HCT116 (cell line): ENCODE data around the gene GNGT2. TPM values are rescaled to one million over a fixed set of nuclear protein-coding genes. Genes with fewer than 3 reads are reported as not detected.
A peak's percentile ranks its signal among the peaks of the same experiment; 100 is the strongest.

Source experiments
- ATAC-seq: fragments of 200-7000 bp; cut with Tn5 transposase; 2 replicates; pipeline ENCODE4 v1.9.1; 2020; ENCODE audit warnings: mild to moderate bottlenecking, moderate library complexity
- BruUV-seq: library from RNA; stranded (reverse); fragments of 400-500 nt; replicated peaks from 2 replicates; lab custom pipeline; 2021; lab: Mats Ljungman, UMichigan
- CTCF ChIA-PET: fragments of 300-600 bp; sonication (Branson Sonifier 250); formaldehyde crosslinking; loops from one replicate; lab custom pipeline; 2021; ENCODE audit warnings: antibody characterized with exemption; lab: Charles Lee
- POLR2A ChIA-PET: fragments of 300-600, 350-600 bp; sonication (Branson Sonifier 250); formaldehyde crosslinking; loops from one replicate; lab custom pipeline; 2021; ENCODE audit warnings: antibody characterized with exemption; lab: Charles Lee
- RAD21 ChIA-PET, 2 experiments: fragments of 300-600 bp; sonication (Branson Sonifier 250); formaldehyde crosslinking; loops; one replicate each; lab custom pipeline; 2023; ENCODE audit warnings: low total read pairs in 2 of 2; ENCODE audit not compliant: uncharacterized antibody in 2 of 2, unreplicated experiment in 2 of 2, low non-redundant PET in 1 of 2; lab: Charles Lee
- DNase-seq: peaks from one replicate; pipeline ENCODE4 v3.0.0-alpha.2; 2010; ENCODE audit warnings: low read depth, low spot score
- H2AFZ ChIP-seq: fragments of 200-600 bp; shearing (Covaris generic), sonication (generic); 2 replicates; pipeline ENCODE4 v1.6.1; 2017; ENCODE audit warnings: low read depth, mixed run types, mixed read lengths, antibody characterized with exemption, low read length; ENCODE audit not compliant: poor library complexity, severe bottlenecking
- H3K27ac ChIP-seq: 2 replicates; pipeline ENCODE4 v1.5.1; 2012; ENCODE audit warnings: low read depth, low read length
- H3K27me3 ChIP-seq: fragments of 200-600 bp; sonication (generic); 2 replicates; pipeline ENCODE4 v1.6.1; 2016; ENCODE audit warnings: mixed run types, low read length, mixed read lengths; ENCODE audit not compliant: insufficient read depth
- H3K36me3 ChIP-seq, 2 experiments: fragments of 200-500 bp in 1 of 2; fragments of 200-600 bp in 1 of 2; sonication (Bioruptor generic) in 1 of 2; sonication (generic) in 1 of 2; 2 replicates each; pipeline versions ENCODE4 v1.5.1 to v1.6.1; 2014 to 2016; ENCODE audit warnings: low read length in 2 of 2, inconsistent platforms in 1 of 2, mixed read lengths in 1 of 2, mixed run types in 1 of 2; ENCODE audit not compliant: insufficient read depth in 2 of 2, control insufficient read depth in 1 of 2
- H3K4me1 ChIP-seq, 2 experiments: fragments of 200-600 bp in 1 of 2; sonication (generic) in 1 of 2; 2 replicates each; pipeline versions ENCODE4 v1.5.1 to v1.6.1; 2012 to 2017; ENCODE audit warnings: low read length in 2 of 2, inconsistent platforms in 1 of 2, mild to moderate bottlenecking in 1 of 2, mixed read lengths in 1 of 2, mixed run types in 1 of 2, moderate library complexity in 1 of 2; ENCODE audit not compliant: insufficient read depth in 2 of 2, control insufficient read depth in 1 of 2
- H3K4me2 ChIP-seq: fragments of 200-600 bp; sonication (generic); 2 replicates; pipeline ENCODE4 v1.6.1; 2017; ENCODE audit warnings: mixed run types, low read length, mixed read lengths
- H3K4me3 ChIP-seq, 2 experiments: fragments of 200-600 bp in 1 of 2; sonication (generic) in 1 of 2; replicated peaks in 1 of 2; 2 replicates each; pipeline ENCODE4 v1.5.1; 2011 to 2016; ENCODE audit warnings: low read length in 2 of 2, control low read depth in 1 of 2, low read depth in 1 of 2, mild to moderate bottlenecking in 1 of 2, mixed read lengths in 1 of 2, mixed run types in 1 of 2
- H3K79me2 ChIP-seq: fragments of 200-600 bp; sonication (generic); 2 replicates; pipeline ENCODE4 v1.6.1; 2017; ENCODE audit warnings: mild to moderate bottlenecking, mixed run types, low read length, moderate library complexity, mixed read lengths; ENCODE audit not compliant: insufficient read depth
- H3K9ac ChIP-seq: fragments of 200-600 bp; sonication (generic); 2 replicates; pipeline ENCODE4 v1.6.1; 2016; ENCODE audit warnings: low read length, mixed read lengths
- H3K9me2 ChIP-seq: fragments of 200-600 bp; sonication (generic), shearing (Covaris generic); 2 replicates; pipeline ENCODE4 v1.6.1; 2017; ENCODE audit warnings: mixed run types, mild to moderate bottlenecking, moderate library complexity; ENCODE audit not compliant: insufficient read depth
- H3K9me3 ChIP-seq, 2 experiments: fragments of 200-500 bp in 1 of 2; fragments of 200-600 bp in 1 of 2; sonication (Bioruptor generic) in 1 of 2; sonication (generic) in 1 of 2; 2 replicates each; pipeline ENCODE4 v1.6.1; 2014 to 2017; ENCODE audit warnings: low read length in 2 of 2, mixed read lengths in 2 of 2, inconsistent platforms in 1 of 2, low read depth in 1 of 2, mild to moderate bottlenecking in 1 of 2, mixed run types in 1 of 2, moderate library complexity in 1 of 2; ENCODE audit not compliant: control insufficient read depth in 1 of 2, insufficient read depth in 1 of 2
- H4K20me1 ChIP-seq: fragments of 200-600 bp; sonication (generic), shearing (Covaris generic); 2 replicates; pipeline ENCODE4 v1.6.1; 2017; ENCODE audit warnings: mixed run types, mild to moderate bottlenecking, moderate library complexity; ENCODE audit not compliant: insufficient read depth
- ATF3 ChIP-seq: IDR thresholded peaks from 2 replicates; pipeline ENCODE4 v1.6.1; 2012
- CBX3 ChIP-seq: IDR thresholded peaks from 2 replicates; pipeline ENCODE4 v1.6.1; 2012; ENCODE audit warnings: low read depth
- ELF1 ChIP-seq: IDR thresholded peaks from 2 replicates; pipeline ENCODE4 v1.6.1; 2012; ENCODE audit warnings: low read depth, borderline replicate concordance
- EZH2phosphoT487 ChIP-seq: fragments of 200-600 bp; IDR thresholded peaks from 2 replicates; pipeline ENCODE4 v1.6.1; 2018; ENCODE audit warnings: antibody characterized with exemption, borderline replicate concordance
- JUND ChIP-seq: IDR thresholded peaks from 2 replicates; pipeline ENCODE4 v1.6.1; 2012
- TCF7L2 ChIP-seq: IDR thresholded peaks from 2 replicates; pipeline ENCODE4 v1.7.0; 2011; ENCODE audit warnings: borderline replicate concordance, inconsistent platforms; ENCODE audit not compliant: insufficient read depth, insufficient read length; ENCODE audit errors: extremely low read depth
- intact Hi-C: fragments of 100-400 bp; cut with micrococcal nuclease; formaldehyde crosslinking; loops from 2 replicates; pipeline ENCODE4 v1.10.0; 2022
- total RNA-seq: library from RNA; stranded (reverse); gene quantifications from one replicate; pipeline ENCODE4 v1.2.1, GENCODE V29; 2021; ENCODE audit not compliant: unreplicated experiment
- TF ChIP-seq, protein P1 (sequence below): IDR thresholded peaks from 2 replicates; pipeline ENCODE4 v1.6.1; 2012; ENCODE audit warnings: low read depth

The GNGT2 gene
- total RNA-seq, 1 experiment from 2014 or later = not detected

GRCh38 chr17:49190932-49191331 lies 19.4 kb downstream of the GNGT2 start:
- intact Hi-C loops = loop anchor here (5.0 kb wide), 3 partner anchors 36 to 299 kb away; partner anchors contain the start of genes ATP5MC1 and UBE2Z
- CTCF ChIA-PET = interaction anchor here (1.5 to 3.0 kb wide), 3 partner anchors 11 to 100 kb away, joined by 4 to 16 read pairs (median 9); no protein-coding TSS in a partner anchor
- Histone ChIP-seq H3K9me2 (no peaks in the 10 kb centered on the region), H3K36me3 (no peaks in the 10 kb centered on the region), H3K9ac (no peak overlapping the region), H3K27ac (no peak overlapping the region), H3K79me2 (no peaks in the 10 kb centered on the region), H3K27me3 (no peaks in the 10 kb centered on the region), H3K4me1 (peaks cover 13 to 41% of the 10 kb centered on the region in 2 experiments; a peak in 3 of 4 replicates), H3K9me3 (no peaks in the 10 kb centered on the region), H3K4me3 (no peak overlapping the region), H4K20me1 (no peaks in the 10 kb centered on the region), H3K4me2 (0 out of 2 replicates have a peak overlapping the region, but pooled peaks have one; percentile 19), H2AFZ (peak overlapping the region; percentile 10)
- POLR2A ChIA-PET = no interaction called here
- RAD21 ChIA-PET = no interaction called here
- ATAC-seq = no peak
- BruUV-seq = no TSS peak
- no peak for DNase-seq
- no peak for TF ChIP-seq CBX3
- no peak for TF ChIP-seq TCF7L2
- TF ChIP-seq JUND = no peak
- no peak for TF ChIP-seq EZH2phosphoT487
- no peak for TF ChIP-seq ELF1
- TF ChIP-seq ATF3 = no peak
- TF ChIP-seq, protein P1, sequence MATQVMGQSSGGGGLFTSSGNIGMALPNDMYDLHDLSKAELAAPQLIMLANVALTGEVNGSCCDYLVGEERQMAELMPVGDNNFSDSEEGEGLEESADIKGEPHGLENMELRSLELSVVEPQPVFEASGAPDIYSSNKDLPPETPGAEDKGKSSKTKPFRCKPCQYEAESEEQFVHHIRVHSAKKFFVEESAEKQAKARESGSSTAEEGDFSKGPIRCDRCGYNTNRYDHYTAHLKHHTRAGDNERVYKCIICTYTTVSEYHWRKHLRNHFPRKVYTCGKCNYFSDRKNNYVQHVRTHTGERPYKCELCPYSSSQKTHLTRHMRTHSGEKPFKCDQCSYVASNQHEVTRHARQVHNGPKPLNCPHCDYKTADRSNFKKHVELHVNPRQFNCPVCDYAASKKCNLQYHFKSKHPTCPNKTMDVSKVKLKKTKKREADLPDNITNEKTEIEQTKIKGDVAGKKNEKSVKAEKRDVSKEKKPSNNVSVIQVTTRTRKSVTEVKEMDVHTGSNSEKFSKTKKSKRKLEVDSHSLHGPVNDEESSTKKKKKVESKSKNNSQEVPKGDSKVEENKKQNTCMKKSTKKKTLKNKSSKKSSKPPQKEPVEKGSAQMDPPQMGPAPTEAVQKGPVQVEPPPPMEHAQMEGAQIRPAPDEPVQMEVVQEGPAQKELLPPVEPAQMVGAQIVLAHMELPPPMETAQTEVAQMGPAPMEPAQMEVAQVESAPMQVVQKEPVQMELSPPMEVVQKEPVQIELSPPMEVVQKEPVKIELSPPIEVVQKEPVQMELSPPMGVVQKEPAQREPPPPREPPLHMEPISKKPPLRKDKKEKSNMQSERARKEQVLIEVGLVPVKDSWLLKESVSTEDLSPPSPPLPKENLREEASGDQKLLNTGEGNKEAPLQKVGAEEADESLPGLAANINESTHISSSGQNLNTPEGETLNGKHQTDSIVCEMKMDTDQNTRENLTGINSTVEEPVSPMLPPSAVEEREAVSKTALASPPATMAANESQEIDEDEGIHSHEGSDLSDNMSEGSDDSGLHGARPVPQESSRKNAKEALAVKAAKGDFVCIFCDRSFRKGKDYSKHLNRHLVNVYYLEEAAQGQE = no peak
